ENCODE measurements around the gene MBD3L5.
"Not testable (repeated sequence)": the region's sequence is repeated elsewhere in the genome, so short reads cannot be mapped to it uniquely, and the experiment has no call there.

- not testable (repeated sequence) for TF ChIP-seq CTCF, POLR2A (IDR thresholded peaks at IDR 0.05)
Observed at GRCh38 chr19:7041563-7041962, 11.2 kb downstream of the MBD3L5 start.
